Glutamatergic neuron (in vitro differentiated cells): Measurements from ENCODE around the gene ALOX12B. TPM values are rescaled to one million over a fixed set of nuclear protein-coding genes. Genes with fewer than 3 reads are reported as not detected.

Experiments used
- DNase-seq: peaks from one replicate; pipeline ENCODE4 v3.0.0; 2022
- H3K27ac Mint-ChIP-seq: one replicate; pipeline ENCODE4 v1.8.0; 2020; ENCODE audit warnings: mild to moderate bottlenecking, mixed read lengths, inconsistent platforms; ENCODE audit not compliant: unreplicated experiment
- H3K27me3 Mint-ChIP-seq: one replicate; pipeline ENCODE4 v1.8.0; 2020; ENCODE audit warnings: mild to moderate bottlenecking, moderate library complexity, mixed read lengths, inconsistent platforms; ENCODE audit not compliant: unreplicated experiment
- H3K36me3 Mint-ChIP-seq: one replicate; pipeline ENCODE4 v1.8.0; 2020; ENCODE audit warnings: mild to moderate bottlenecking, mixed read lengths, inconsistent platforms; ENCODE audit not compliant: unreplicated experiment
- H3K4me1 Mint-ChIP-seq: one replicate; pipeline ENCODE4 v1.8.0; 2020; ENCODE audit warnings: mild to moderate bottlenecking, low read depth, mixed read lengths, inconsistent platforms; ENCODE audit not compliant: unreplicated experiment
- H3K4me3 Mint-ChIP-seq: one replicate; pipeline ENCODE4 v1.8.0; 2020; ENCODE audit warnings: mild to moderate bottlenecking, mixed read lengths, inconsistent platforms; ENCODE audit not compliant: unreplicated experiment
- H3K9me3 Mint-ChIP-seq: one replicate; pipeline ENCODE4 v1.8.0; 2020; ENCODE audit warnings: mild to moderate bottlenecking, moderate library complexity, mixed read lengths, inconsistent platforms; ENCODE audit not compliant: unreplicated experiment
- total RNA-seq: library from RNA; stranded (reverse); fragmentation: NEBNext Ultra II Directional; extraction: Animal tissue kit (Norgen Biotek cat#: 25700); gene quantifications from one replicate; pipeline ENCODE4 v1.2.1, GENCODE V29; 2021; ENCODE audit not compliant: unreplicated experiment
- TF ChIP-seq, protein P1 (sequence below): fragments of 200-600 bp; sonication (generic); IDR thresholded peaks from one replicate; pipeline ENCODE4 v1.5.0; 2021; ENCODE audit not compliant: partially characterized antibody, unreplicated experiment

ALOX12B gene
- total RNA-seq, 1 donor from 2014 or later: not detected

GRCh38 chr17:8052256-8053252 lies 35.0 kb downstream of the ALOX12B start:
- no peak overlapping the region for H3K4me3 Mint-ChIP-seq
- peaks cover 6% of the 10 kb centered on the region for H3K9me3 Mint-ChIP-seq
- H3K27me3 Mint-ChIP-seq: peaks cover 2% of the 10 kb centered on the region
- no peaks in the 10 kb centered on the region for H3K4me1 Mint-ChIP-seq
- no peaks in the 10 kb centered on the region for H3K36me3 Mint-ChIP-seq
- H3K27ac Mint-ChIP-seq: no peak overlapping the region
- DNase-seq: no peak
- TF ChIP-seq, protein P1, sequence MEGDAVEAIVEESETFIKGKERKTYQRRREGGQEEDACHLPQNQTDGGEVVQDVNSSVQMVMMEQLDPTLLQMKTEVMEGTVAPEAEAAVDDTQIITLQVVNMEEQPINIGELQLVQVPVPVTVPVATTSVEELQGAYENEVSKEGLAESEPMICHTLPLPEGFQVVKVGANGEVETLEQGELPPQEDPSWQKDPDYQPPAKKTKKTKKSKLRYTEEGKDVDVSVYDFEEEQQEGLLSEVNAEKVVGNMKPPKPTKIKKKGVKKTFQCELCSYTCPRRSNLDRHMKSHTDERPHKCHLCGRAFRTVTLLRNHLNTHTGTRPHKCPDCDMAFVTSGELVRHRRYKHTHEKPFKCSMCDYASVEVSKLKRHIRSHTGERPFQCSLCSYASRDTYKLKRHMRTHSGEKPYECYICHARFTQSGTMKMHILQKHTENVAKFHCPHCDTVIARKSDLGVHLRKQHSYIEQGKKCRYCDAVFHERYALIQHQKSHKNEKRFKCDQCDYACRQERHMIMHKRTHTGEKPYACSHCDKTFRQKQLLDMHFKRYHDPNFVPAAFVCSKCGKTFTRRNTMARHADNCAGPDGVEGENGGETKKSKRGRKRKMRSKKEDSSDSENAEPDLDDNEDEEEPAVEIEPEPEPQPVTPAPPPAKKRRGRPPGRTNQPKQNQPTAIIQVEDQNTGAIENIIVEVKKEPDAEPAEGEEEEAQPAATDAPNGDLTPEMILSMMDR: no peak

GRCh38 chr17:8051831-8052230 lies 35.7 kb downstream of the ALOX12B start:
- Mint-ChIP-seq H3K36me3 (no peaks in the 10 kb centered on the region), H3K4me3 (no peak overlapping the region), H3K27me3 (peaks cover 2% of the 10 kb centered on the region), H3K27ac (no peak overlapping the region), H3K9me3 (peaks cover 4% of the 10 kb centered on the region), H3K4me1 (no peaks in the 10 kb centered on the region)
- TF ChIP-seq, protein P1: no peak
- DNase-seq: no peak

DNA sequence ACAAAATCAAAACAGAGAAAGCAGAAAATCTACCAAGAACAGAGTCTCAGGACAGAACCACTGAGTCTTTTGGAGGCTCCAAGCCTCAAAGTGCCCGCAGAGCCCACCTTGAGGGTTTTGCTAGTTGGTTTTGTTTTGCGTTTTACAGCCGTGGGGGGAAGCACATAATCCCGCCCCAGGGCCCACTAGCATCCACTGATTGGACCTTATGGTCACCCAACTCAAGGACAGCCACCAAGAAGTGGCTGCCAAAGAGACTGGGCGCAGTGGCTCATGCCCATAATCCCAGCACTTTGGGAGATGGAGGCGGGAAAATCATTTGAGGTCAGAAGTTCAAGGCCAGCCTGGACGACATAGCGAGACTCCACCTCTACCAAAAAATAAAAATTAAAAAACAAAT lies 38.8 kb downstream of the ALOX12B start:
- no peaks in the 10 kb centered on the region for H3K4me1 Mint-ChIP-seq
- H3K9me3 Mint-ChIP-seq: peaks cover 4% of the 10 kb centered on the region
- no peaks in the 10 kb centered on the region for H3K36me3 Mint-ChIP-seq
- TF ChIP-seq, protein P1: no peak
- no peak overlapping the region for H3K4me3 Mint-ChIP-seq
- peaks cover 5% of the 10 kb centered on the region for H3K27me3 Mint-ChIP-seq
- no peak overlapping the region for H3K27ac Mint-ChIP-seq
- no peak for DNase-seq

DNA sequence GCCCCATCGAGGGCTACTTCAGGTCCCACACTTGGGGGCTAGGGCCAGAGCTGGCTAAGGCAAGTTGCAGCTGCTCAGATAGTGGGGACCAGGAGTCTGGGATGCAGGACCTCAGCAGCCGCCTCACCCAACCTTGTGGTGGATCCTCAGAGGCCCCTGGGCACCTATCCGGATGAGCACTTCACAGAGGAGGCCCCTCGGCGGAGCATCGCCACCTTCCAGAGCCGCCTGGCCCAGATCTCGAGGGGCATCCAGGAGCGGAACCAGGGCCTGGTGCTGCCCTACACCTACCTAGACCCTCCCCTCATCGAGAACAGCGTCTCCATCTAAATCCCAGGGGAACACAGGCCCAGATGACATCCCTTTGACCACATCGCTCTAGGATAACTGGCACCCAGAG lies 39.3 kb downstream of the ALOX12B start:
- H3K27me3 Mint-ChIP-seq: peaks cover 8% of the 10 kb centered on the region

DNA sequence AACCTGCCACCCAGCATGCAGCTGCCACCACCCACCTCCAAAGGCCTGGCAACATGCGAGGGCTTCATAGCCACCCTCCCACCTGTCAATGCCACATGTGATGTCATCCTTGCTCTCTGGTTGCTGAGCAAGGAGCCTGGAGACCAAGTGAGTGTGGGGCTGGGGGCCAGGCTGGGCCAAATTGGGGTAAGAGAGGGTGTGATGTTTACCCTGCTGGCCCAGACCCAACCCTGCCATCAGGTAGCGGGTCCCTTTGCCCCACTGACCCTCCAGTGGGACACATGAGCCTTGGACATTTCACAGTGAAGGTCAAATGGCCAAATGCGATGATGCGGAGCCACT lies 39.8 kb downstream of the ALOX12B start:
- H3K9me3 Mint-ChIP-seq: peaks cover 4% of the 10 kb centered on the region
- H3K27ac Mint-ChIP-seq: no peak overlapping the region
- DNase-seq: no peak
- no peaks in the 10 kb centered on the region for H3K4me1 Mint-ChIP-seq
- peaks cover 11% of the 10 kb centered on the region for H3K27me3 Mint-ChIP-seq
- H3K36me3 Mint-ChIP-seq: no peaks in the 10 kb centered on the region
- TF ChIP-seq, protein P1: no peak
- no peak overlapping the region for H3K4me3 Mint-ChIP-seq

More for the DNA sequence above, 39.3 kb downstream of the ALOX12B start:
- Mint-ChIP-seq H3K9me3 (peaks cover 4% of the 10 kb centered on the region), H3K36me3 (no peaks in the 10 kb centered on the region), H3K4me1 (no peaks in the 10 kb centered on the region), H3K4me3 (no peak overlapping the region), H3K27ac (no peak overlapping the region)
- TF ChIP-seq, protein P1: no peak
- DNase-seq: no peak
